RKO (cell line): Measurements from ENCODE around the gene LAMA5.

Source experiments
- DNase-seq: peaks from one replicate; pipeline ENCODE4 v3.0.0-alpha.2; 2016; ENCODE audit warnings: low spot score

LAMA5 gene

GRCh38 chr20:62259294-62259565 lies 107.9 kb downstream of the LAMA5 start:
- DNase-seq: no peak
